HG02798 (cell line): ENCODE results near the gene THAP12.
"Not testable (repeated sequence)": the region's sequence is repeated elsewhere in the genome, so short reads cannot be mapped to it uniquely, and the experiment has no call there.

Experiments
- ATAC-seq: cut with Tn5 transposase; IDR thresholded peaks from one replicate; pipeline ENCODE4 v1.9.1; 2021; ENCODE audit warnings: mild to moderate bottlenecking; ENCODE audit not compliant: unreplicated experiment, poor library complexity

THAP12 gene

DNA sequence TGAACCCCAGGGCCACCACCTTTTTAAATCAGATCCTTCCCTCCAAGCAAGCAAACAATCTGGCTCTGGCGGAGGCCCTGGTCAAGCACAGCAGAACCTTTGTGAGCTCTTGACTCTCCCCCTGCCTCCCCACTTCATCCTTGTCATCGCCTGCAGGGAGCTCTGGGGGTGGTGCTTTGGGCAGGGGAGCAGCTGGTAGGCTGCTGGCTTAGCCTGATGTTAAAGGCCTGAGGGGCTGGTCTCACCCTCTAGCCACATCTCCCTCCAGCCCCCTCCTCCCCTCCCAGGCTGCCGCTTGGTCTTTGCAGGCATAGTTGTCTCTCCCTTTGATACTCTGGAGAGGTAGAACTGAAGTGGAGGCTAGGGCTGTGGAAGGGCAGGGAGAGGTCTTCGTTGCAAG, 50.9 kb downstream of the THAP12 start:
- ATAC-seq = no peak

DNA sequence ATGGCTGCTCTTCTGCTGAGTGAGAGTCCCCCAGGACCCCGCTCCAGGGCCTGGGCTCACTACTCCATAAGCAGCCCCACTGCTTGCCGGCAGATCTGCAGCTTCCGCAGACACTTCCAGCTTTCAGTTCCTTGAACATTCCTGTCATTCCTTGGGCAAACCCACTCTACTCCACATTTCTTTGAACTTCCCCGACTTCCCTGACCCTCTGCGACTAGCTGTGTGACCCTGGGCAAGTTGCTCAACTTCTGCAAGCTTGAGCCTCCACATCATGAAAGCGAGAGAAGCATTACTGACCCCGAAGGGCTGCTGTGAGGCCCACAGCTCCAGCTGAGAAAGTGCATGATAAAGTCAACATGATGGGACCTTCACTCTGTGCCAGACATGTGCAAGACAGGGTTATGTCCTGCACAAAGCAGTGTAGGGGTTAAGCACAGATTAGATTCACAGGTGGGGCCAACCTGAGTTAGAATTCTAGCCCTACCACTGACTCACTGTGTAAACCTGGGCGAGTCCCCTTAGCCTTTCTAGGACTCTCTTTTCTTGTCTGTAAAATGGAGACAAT, 51.8 kb downstream of the THAP12 start:
- ATAC-seq = no peak

DNA sequence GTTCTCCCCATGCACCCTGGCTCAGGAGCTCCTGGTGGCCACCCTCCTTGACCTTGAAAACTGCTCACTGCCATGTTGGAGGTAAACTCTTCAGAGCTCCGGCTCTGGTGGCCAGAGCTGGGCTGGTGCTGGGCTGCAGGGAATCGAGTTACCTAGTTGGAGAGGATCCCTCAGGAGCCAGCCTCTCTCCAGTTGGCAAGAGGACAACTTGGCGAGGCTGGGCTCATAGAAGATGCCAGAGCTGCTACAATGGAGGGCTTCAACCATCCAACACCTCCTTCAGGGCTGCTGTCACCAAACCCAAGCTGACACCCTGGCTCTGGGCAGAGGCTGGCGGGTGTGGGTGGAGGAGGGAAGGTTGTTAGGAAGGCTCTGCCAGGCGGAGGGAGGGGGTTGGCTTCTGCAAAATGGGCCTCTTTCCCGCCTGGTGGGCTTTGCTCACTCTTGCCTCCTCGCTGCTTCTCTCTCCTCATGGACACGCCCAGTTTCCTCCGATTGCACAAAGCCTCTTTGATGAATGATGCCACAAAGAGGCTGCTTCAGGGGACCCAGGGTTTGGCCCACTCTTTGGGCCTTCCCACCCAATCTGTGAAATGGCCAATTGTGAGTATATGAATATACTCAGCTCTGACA, 53.1 kb downstream of the THAP12 start:
- ATAC-seq = no peak

DNA sequence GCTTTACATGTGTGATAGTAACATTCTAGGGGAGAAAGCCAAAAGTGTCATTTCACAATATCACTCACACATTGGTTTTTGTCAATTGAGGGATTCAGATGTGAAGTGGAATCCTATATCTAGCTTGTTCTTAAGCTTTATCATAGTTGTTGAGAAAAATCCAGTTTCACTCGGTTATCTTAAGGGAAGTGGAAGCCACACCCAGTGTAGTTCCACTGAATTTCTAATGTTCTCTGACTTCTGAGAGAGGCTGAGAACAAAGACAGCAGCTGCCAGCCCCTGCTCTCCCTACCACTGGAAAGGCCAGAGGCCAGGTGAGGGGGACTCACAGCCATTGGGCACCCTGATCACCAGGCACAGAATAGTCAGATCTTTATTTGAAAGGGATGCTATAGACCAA, 53.7 kb downstream of the THAP12 start:
- ATAC-seq = no peak

DNA sequence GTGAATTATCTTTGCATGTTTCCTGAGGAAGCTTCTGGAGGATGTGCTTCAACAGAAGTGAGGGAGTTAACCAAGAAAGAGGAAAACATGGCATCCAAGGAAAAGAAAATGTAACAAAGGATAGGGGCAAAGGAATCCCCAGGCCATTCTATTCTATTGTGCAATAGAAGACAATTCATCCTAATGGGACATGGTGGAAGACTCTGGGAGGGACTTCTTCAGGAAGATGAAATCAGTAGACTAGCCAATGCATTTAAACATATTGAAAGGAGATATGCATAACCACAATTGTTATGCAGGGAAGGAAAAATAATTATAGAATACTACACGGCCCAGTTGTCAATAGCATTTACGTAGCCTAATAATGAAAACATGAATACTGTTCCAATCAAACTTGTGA, 55.7 kb downstream of the THAP12 start:
- no peak for ATAC-seq

DNA sequence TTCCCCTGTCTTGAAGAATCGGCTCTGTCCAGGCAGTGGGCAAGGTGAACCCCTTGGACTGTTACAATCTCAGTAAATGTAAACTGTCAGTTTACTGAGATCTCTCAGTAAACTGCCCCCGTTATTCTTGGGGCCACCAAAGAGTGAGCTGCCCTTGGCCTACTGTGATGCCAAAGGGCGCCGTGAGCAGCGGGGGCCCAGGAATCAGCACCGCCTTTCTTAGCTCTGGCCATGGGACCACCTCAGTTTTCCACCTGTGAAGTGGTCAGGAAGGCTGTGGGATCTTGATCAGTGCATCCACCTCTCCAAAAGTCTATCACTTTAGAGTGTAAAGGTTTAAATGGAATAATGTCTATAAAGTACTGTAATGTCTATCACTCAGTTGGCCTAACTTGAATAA, 57.1 kb downstream of the THAP12 start:
- no peak for ATAC-seq

DNA sequence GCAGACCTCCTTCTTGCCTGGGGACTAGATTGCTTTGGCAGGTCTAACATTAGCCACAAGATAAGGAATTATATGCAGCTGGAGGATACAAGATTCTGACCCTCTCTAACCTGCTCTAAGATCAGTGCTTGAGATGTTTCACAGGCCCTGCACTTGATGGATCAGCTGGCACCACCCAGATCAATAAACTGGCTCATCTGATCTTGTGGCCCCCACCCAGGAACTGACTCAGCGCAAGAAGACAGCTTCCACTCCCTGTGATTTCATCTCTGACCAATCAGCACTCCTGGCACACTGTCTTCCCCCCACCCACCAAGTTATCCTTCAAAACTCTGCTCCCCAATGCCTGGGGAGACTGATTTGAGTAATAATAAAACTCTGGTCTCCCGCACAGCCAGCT, 57.6 kb downstream of the THAP12 start:
- ATAC-seq = not testable (repeated sequence)

DNA sequence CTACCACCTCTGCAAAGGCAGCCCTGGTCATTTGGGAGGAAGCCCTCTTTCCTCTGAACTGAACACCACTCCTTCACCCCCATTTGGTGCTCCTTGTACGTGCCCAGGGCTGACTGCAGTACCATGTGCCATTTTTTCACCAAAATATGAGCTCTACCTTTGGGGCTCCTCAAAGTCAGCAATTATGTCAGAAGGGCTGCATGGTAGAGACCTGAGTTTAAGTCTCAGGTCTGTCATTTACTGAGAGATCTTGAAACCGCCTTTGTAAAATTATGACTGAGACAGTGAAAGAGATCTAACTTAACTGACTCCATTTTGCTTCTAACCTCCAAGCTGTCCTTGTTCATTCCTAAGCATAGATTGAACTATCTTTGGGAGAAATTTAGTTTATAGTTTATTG, 58.0 kb downstream of the THAP12 start:
- ATAC-seq = no peak

DNA sequence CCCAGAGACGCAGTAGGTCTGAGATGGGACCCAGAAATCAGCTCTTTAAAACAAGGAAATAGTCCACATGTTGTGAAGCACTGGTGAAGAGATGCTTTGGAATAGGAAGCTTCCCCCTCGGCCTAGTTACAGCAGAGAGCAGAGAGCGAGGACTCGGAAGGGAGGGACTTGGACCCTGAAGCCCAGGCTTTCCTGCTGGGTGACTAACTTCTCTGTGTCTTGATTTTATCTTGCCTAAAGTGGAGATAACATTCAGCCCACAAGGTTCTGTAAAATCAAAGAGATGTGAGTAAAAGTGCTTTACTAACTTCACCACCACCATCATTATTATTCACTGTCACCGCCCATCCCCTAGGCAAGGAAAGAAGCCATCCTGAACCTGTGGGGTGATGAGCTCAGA, 58.4 kb downstream of the THAP12 start:
- no peak for ATAC-seq

DNA sequence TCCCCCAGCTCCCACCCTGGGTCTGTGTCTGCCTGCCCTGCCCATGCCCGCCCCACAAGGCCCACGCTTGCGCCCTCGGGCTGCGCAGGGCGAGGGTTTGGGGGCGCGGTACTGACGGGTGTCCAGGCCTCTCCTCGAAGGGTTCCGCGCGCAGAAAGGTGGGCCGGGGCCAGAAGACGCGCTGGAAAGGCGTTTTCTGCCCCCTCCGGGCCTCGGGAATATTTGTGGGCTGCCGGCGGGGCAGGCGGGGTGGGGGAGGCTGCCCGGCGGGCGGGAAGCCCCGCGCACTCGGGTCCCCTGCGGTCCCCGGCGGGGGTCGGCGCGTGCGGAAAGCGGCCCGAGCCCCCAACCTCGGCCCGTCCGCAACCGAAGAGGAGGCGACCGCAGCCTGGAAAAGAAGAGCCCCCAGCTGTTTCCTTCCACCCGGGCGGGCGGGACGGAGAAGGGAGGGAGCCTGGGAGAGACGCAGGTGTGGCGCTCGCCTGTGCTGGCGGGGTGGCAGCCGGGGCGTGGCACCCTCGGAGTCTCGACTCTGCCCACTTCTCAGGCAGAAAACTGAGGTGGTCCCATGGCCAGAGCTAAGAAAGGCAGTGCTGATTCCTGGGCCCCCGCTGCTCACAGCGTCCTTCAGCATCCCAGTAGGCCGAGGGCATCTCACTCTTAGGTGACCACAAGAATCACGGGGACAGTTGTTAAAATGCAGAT, 59.0 kb downstream of the THAP12 start:
- ATAC-seq = no peak

DNA sequence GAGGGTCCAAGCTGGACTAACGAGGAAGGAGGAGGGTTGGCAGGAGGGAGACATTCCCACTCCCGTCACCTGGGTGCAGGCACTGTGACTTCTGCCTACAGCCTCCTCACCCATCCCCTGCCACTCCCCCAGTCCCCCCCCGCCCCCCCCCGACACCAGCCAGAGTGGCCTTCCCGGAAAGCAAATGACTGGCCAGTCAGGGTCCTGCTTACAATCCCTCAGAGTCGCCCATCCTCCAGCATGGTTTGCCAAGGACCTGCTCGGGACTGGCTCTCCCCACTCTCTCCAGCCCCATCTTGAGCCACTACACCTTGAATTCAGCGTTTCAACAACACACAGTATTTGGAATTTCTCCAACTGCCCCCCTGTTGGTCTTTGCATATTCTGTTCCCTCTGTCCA, 59.6 kb downstream of the THAP12 start:
- ATAC-seq = no peak

DNA sequence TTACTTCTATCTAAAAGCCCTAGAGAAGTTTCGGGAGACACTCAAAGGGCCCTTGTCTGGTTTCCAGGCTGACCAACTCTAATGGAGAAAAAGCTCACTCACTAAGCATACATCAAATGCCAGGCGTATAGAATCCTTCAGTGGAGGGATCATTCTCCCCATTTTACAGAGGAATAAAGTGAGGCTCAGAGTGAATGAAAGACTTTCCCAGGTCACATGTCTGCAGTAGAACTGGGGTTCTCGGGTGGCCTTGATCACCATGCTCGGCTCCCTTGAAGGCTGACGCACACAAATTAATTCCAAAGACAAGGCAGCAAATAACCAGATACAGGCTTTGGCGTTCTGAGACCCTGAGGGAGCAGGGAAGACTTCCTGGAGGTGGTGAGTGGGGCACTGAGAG, 60.0 kb downstream of the THAP12 start:
- ATAC-seq = no peak

DNA sequence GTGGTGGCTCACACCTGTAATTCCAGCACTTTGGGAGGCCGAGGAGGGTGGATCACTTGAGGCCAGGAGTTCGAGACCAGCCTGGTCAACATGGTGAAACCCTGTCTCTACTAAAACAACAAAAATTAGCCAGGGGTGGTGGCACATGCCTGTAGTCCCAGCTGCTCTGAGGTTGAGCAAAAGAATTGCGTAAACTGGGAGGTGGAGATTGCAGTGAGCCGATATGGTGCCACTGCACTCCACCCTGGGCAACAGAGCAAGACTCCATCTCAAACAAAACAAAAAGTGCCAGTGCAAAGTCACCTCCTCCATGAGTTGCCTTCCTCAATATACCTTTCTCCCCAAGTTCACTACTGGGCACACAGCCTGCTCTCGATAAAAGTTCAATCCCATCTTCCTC, 61.1 kb downstream of the THAP12 start:
- ATAC-seq = not testable (repeated sequence)

DNA sequence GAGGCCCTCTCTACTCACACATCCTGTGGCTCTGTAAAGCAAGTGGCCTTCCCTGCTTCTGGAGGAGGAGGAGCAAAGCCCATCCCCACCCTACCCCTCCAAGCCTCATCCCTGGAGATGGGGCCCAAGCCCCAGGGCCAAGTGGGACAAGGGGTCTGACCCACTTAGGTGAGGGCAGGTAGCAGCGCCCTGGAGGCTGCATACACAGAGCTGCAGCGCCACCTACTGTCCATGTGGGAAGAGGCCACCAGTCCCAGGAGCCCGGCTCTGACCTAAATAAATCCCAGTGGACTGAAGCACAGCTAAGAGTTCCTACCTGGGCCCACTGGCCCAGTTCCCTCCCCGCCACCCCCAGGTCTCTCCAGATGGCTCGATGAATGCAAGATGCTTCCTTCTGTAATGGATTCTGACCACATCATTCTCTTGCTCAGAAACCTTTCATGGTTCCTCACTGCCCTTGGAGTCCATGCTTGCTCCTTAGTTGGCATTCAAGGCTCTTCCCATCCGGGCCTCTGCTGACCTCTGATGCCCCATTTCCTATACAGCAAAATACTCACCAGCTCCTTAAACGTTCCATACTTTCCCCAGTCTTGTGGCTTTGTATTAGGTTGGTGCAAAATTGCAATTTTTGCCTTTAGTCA, 62.1 kb downstream of the THAP12 start:
- peak; percentile 83 for ATAC-seq

DNA sequence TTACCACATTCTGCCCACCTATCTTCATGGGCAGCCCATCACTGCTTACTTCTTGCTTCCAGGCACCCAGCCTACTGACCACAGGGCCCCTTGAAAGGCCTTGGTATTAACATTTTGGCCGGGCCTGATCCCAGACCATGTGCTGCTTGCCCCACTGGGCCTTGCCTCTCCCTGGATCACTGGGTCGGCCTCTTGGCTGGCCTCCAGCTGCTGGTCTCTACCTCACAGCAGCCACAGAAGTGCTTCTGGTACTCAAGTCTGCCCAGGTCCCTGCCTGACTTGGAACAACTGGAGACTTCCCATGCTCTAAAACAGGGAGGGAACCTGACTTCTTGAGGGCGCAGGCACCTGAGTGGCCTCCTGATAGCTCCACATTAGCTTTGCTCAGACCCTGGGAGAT, 63.6 kb downstream of the THAP12 start:
- no peak for ATAC-seq

DNA sequence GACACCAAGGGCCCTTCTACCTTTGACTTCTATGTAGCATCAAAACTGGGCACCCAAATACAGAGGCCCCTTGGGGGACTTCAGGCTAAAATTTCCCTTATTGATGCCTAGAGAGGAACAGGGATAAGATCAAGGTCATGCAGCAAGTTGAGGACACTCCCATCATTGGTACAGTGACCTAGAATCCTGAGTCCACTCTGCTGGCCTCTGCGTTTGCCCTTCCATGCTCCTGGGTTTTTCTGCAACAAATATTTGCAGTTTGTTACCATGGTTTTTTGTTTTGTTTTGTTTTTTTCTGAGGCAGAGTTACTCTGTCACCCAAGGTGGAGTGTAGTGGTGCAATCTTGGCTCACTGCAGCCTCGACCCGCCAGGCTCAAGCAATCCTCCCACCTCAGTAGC, 64.2 kb downstream of the THAP12 start:
- no peak for ATAC-seq

DNA sequence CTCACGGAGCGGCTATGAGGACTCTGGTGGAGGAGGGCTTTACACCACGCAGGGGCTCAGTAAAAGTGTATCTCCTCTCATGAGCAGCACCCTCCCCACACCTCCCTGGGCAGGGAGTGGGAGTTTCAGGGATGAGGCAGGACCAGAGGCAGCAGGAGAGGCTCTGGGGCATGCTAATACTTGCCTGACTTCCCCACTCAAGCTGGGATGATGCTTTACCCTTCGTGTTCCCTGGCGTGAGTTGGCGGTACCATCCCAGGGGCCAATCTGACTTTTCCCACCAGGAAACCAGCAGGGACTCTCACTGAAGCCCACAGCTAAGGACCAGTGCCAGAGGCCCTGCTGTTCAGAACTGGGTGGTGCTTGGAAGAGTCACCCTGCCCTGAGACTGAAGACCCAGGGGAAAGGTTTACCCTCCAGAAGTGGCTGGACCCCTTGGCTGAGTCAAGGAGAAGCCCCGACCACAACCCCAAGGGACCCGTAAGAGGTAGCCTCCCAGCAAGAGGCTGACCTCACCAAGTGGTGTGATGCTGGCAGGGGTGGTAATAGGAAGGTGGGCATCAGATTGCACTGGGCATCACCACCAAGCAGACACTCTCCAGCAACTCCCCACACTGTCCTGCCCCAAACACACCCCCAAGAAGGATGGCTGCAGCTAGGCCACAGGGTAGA, 65.6 kb downstream of the THAP12 start:
- no peak for ATAC-seq

DNA sequence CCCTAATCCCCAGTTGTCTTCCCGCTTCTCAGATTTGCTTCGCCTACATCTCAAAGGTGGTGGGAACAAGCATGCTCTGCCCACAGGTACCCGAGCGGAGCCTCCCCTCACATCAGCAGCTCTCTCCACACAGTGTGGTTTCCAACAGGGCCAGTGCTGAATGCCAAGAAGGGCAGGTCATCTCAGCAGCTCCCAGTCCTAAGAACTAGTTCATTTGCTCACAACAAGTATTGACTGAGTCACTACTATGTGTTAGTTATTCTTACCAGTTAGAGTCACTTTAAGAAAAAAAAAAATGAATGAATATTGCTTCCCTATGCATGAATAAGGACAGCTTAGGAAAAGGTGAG, 66.2 kb downstream of the THAP12 start:
- no peak for ATAC-seq

DNA sequence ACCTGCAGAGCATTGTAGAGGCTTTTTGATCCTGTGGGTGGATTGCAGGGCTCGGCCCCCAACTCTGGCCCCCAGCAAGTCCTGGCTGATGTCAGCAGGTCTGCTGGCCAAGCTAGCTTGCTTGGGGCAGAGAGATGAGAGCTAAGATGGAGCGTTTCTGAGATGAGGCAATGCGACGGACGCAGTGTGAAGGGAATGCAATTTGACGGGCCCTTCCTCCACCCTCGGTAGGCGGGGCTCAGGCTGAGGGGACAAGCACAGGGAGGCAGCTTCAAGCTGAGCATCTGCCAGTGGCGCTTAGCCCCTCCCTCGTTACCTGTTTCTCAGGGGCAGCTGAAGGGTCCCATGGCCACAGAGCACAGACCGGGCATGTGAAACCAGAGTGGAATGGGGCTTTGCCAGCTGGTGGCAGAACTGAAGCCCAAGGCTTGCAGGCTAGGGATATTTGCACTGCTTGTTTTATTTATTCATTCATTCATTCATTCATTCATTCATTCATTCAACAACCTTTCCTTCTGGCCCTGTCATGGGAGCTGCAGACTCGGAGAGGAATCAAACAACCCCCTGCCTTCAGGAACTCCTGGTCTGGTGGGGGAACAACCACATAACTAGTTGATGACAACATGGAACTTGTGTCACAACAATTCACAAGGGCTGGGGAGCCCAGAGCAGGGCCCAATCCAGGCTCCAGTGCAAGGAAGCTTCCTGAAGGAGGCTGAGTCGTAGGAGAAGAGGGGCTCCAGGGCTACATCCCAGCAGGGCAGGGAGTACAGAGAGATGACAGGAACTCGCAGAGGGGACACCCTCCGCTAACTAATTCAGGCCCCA, 66.8 kb downstream of the THAP12 start:
- ATAC-seq = no peak

DNA sequence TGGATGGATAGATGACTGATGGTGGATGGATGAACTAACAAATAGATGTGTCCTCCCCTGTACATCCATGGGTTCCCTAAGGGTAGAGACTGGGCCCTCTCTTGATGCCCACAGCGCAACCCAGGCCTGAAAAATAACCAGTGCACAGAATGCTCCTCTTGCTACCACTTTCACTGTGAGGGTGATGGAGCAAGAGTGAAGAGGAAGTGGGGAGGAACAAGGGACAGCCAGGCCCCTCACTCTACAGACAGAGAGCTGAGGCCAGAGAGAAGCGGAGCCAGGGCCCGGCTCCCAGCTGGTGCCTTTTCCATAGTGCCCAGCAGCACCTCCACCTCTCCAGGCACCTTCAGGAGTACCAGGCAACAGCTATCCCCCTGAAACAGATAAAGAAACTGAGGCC, 67.7 kb downstream of the THAP12 start:
- no peak for ATAC-seq
